Caco-2 (cell line): ENCODE measurements around the gene CEP112. TPM values are rescaled to one million over a fixed set of nuclear protein-coding genes. Genes with fewer than 3 reads are reported as not detected.

Experiments
- BruUV-seq: library from RNA; stranded (reverse); fragments of 400-500 nt; replicated peaks from 2 replicates; lab custom pipeline; 2021; lab: Mats Ljungman, UMichigan
- CTCF ChIA-PET: fragments of 300-600 bp; sonication (Branson Sonifier 250); formaldehyde crosslinking; loops from one replicate; lab custom pipeline; 2022; ENCODE audit warnings: antibody characterized with exemption; lab: Charles Lee
- POLR2A ChIA-PET: fragments of 300-600 bp; sonication (Branson Sonifier 250); formaldehyde crosslinking; loops from one replicate; lab custom pipeline; 2022; ENCODE audit warnings: antibody characterized with exemption; lab: Charles Lee
- DNase-seq, 2 experiments: peaks; one replicate each; pipeline versions ENCODE4 v3.0.0 to v3.0.0-alpha.2; 2020 to 2022
- H3K27me3 ChIP-seq: replicated peaks from 2 replicates; pipeline ENCODE4 v1.6.0; 2011; ENCODE audit warnings: low read length; ENCODE audit not compliant: control insufficient read depth, insufficient read depth
- H3K36me3 ChIP-seq: 2 replicates; pipeline ENCODE4 v1.5.1; 2011; ENCODE audit warnings: low read length; ENCODE audit not compliant: control insufficient read depth, insufficient read depth
- H3K4me1 ChIP-seq: fragments of 250-450 bp; sonication (Bioruptor Pico); 2 replicates; pipeline ENCODE4 v1.5.1; 2020; ENCODE audit warnings: mild to moderate bottlenecking
- H3K4me3 ChIP-seq: 2 replicates; pipeline ENCODE4 v1.5.1; 2011; ENCODE audit warnings: low read depth, mild to moderate bottlenecking, control low read depth, low read length
- H3K9me3 ChIP-seq: fragments of 250-450 bp; sonication (Bioruptor Pico); 2 replicates; pipeline ENCODE4 v1.5.1; 2020; ENCODE audit warnings: mild to moderate bottlenecking, moderate library complexity
- H3K27ac Mint-ChIP-seq: one replicate; pipeline ENCODE4 v1.8.0; 2022; ENCODE audit warnings: mixed read lengths; ENCODE audit not compliant: unreplicated experiment
- H3K27me3 Mint-ChIP-seq: one replicate; pipeline ENCODE4 v1.8.0; 2022; ENCODE audit warnings: mixed read lengths; ENCODE audit not compliant: insufficient read depth, unreplicated experiment
- H3K36me3 Mint-ChIP-seq: one replicate; pipeline ENCODE4 v1.8.0; 2022; ENCODE audit warnings: mild to moderate bottlenecking, mixed read lengths; ENCODE audit not compliant: insufficient read depth, unreplicated experiment
- H3K4me1 Mint-ChIP-seq: one replicate; pipeline ENCODE4 v1.8.0; 2022; ENCODE audit warnings: low read depth, mixed read lengths; ENCODE audit not compliant: unreplicated experiment
- H3K4me3 Mint-ChIP-seq: one replicate; pipeline ENCODE4 v1.8.0; 2022; ENCODE audit warnings: mild to moderate bottlenecking, moderate library complexity, mixed read lengths; ENCODE audit not compliant: unreplicated experiment
- H3K9me3 Mint-ChIP-seq: one replicate; pipeline ENCODE4 v1.8.0; 2022; ENCODE audit warnings: mixed read lengths; ENCODE audit not compliant: unreplicated experiment
- intact Hi-C: fragments of 100-400 bp; cut with micrococcal nuclease; formaldehyde crosslinking; loops from one replicate; pipeline ENCODE4 v1.10.0; 2022; ENCODE audit not compliant: unreplicated experiment
- total RNA-seq: library from RNA; stranded (reverse); gene quantifications from 2 replicates; pipeline ENCODE4 v1.2.3, GENCODE V29; 2022
- TF ChIP-seq, protein P1 (sequence below), 2 experiments: fragments of 200-600 bp in 1 of 2; IDR thresholded peaks; 1 replicate in 1 of 2; 2 replicates in 1 of 2; pipeline versions ENCODE4 v1.5.1 to v1.8.0; 2011 to 2022; ENCODE audit warnings: antibody characterized with exemption in 1 of 2, control low read depth in 1 of 2, inconsistent platforms in 1 of 2, low read depth in 1 of 2, low read length in 1 of 2, mild to moderate bottlenecking in 1 of 2, moderate library complexity in 1 of 2; ENCODE audit not compliant: insufficient read depth in 1 of 2, severe bottlenecking in 1 of 2, unreplicated experiment in 1 of 2

Gene CEP112
- total RNA-seq, 1 experiment from 2014 or later = 4.7 TPM

GRCh38 chr17:66054242-66054641 lies 137.7 kb downstream of the CEP112 start:
- BruUV-seq = no TSS peak
- Mint-ChIP-seq H3K27ac (no peak overlapping the region), H3K27me3 (peaks cover 3% of the 10 kb centered on the region), H3K9me3 (no peaks in the 10 kb centered on the region), H3K36me3 (no peaks in the 10 kb centered on the region), H3K4me3 (no peak overlapping the region), H3K4me1 (no peaks in the 10 kb centered on the region)
- no peak for DNase-seq
- no peaks in the 10 kb centered on the region for H3K27me3 ChIP-seq
- no peaks in the 10 kb centered on the region for H3K9me3 ChIP-seq
- TF ChIP-seq, protein P1, sequence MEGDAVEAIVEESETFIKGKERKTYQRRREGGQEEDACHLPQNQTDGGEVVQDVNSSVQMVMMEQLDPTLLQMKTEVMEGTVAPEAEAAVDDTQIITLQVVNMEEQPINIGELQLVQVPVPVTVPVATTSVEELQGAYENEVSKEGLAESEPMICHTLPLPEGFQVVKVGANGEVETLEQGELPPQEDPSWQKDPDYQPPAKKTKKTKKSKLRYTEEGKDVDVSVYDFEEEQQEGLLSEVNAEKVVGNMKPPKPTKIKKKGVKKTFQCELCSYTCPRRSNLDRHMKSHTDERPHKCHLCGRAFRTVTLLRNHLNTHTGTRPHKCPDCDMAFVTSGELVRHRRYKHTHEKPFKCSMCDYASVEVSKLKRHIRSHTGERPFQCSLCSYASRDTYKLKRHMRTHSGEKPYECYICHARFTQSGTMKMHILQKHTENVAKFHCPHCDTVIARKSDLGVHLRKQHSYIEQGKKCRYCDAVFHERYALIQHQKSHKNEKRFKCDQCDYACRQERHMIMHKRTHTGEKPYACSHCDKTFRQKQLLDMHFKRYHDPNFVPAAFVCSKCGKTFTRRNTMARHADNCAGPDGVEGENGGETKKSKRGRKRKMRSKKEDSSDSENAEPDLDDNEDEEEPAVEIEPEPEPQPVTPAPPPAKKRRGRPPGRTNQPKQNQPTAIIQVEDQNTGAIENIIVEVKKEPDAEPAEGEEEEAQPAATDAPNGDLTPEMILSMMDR (IDR thresholded peaks at IDR 0.05; ENCODE audit: insufficient read depth in 1 of 2, low read depth in 1 of 2, low read length in 1 of 2, severe bottlenecking in 1 of 2, unreplicated experiment in 1 of 2) = no peak
- intact Hi-C loops = no loop called here
- POLR2A ChIA-PET = interaction anchor here (0.5 kb wide), 1 partner anchor 83 kb away, joined by 4 read pairs; no protein-coding TSS in a partner anchor
- H3K36me3 ChIP-seq = no peaks in the 10 kb centered on the region
- no peaks in the 10 kb centered on the region for H3K4me1 ChIP-seq
- CTCF ChIA-PET = no interaction called here
- H3K4me3 ChIP-seq = no peak overlapping the region

DNA sequence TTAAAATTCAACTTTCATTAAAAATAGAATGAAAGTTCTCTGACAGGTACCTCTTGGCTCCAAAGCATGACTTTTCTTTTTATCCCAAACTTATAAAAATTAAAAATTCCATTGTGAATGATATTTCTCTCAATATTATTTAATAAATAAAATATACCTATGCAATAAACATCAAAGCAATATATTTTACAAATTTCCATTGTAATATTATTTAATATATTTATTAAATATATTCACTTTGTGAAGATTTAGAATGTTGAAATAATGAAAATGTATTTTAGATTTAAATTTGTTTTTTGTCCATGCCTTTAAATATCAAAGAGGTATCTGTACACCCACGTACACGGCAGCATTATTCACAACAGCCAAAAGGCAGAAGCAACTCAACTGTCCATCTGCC lies 147.8 kb downstream of the CEP112 start:
- H3K27me3 ChIP-seq = no peaks in the 10 kb centered on the region
- TF ChIP-seq, protein P1 (IDR thresholded peaks at IDR 0.05; ENCODE audit: insufficient read depth in 1 of 2, low read depth in 1 of 2, low read length in 1 of 2, severe bottlenecking in 1 of 2, unreplicated experiment in 1 of 2) = no peak
- Mint-ChIP-seq H3K9me3 (no peaks in the 10 kb centered on the region), H3K27me3 (peaks cover 2% of the 10 kb centered on the region), H3K36me3 (no peaks in the 10 kb centered on the region), H3K27ac (no peak overlapping the region), H3K4me3 (no peak overlapping the region), H3K4me1 (no peaks in the 10 kb centered on the region)
- intact Hi-C loops = no loop called here
- H3K9me3 ChIP-seq = no peaks in the 10 kb centered on the region
- no peak for DNase-seq
- no peaks in the 10 kb centered on the region for H3K36me3 ChIP-seq
- ChIA-PET POLR2A (no interaction called here), CTCF (no interaction called here)
- BruUV-seq = no TSS peak
- no peak overlapping the region for H3K4me3 ChIP-seq
- H3K4me1 ChIP-seq = no peaks in the 10 kb centered on the region

DNA sequence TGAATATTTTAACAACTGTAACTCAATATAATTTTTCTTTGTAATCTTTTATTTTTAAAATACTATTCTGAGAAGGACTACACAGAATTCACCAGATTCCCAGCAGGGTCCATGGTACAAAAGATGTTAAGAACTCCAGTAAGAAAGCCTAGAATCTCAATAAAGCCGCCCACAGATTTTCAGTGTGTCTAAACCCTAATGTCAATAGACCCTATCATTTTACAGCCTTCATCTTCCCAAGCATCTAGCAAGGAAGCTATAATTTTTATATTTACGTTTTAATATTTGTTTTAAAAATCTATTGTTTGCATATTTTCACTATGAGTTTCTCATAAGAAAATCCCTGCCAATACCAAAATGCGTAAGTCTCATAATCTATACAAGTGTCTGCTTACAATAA lies 148.5 kb downstream of the CEP112 start:
- Mint-ChIP-seq H3K4me1 (no peaks in the 10 kb centered on the region), H3K9me3 (no peaks in the 10 kb centered on the region), H3K27ac (no peak overlapping the region), H3K4me3 (no peak overlapping the region), H3K27me3 (peaks cover 4% of the 10 kb centered on the region), H3K36me3 (no peaks in the 10 kb centered on the region)
- TF ChIP-seq, protein P1 (IDR thresholded peaks at IDR 0.05; ENCODE audit: insufficient read depth in 1 of 2, low read depth in 1 of 2, low read length in 1 of 2, severe bottlenecking in 1 of 2, unreplicated experiment in 1 of 2) = no peak
- H3K27me3 ChIP-seq = no peaks in the 10 kb centered on the region
- no TSS peak for BruUV-seq
- intact Hi-C loops = no loop called here
- POLR2A ChIA-PET = no interaction called here
- H3K36me3 ChIP-seq = no peaks in the 10 kb centered on the region
- no peaks in the 10 kb centered on the region for H3K9me3 ChIP-seq
- no peak for DNase-seq
- H3K4me1 ChIP-seq = no peaks in the 10 kb centered on the region
- CTCF ChIA-PET = no interaction called here
- H3K4me3 ChIP-seq = no peak overlapping the region
